Astrocyte (in vitro differentiated cells and primary cell): ENCODE results near the gene PTPRZ1.

Source experiments
- CTCF ChIP-seq: IDR thresholded peaks from 2 replicates; pipeline ENCODE4 v1.5.1; 2011; ENCODE audit warnings: low read depth, mild to moderate bottlenecking, inconsistent platforms, low read length, moderate library complexity; ENCODE audit not compliant: insufficient read depth
- EZH2 ChIP-seq: IDR thresholded peaks from 2 replicates; pipeline ENCODE4 v1.6.1; 2012; ENCODE audit warnings: mild to moderate bottlenecking, low read length, inconsistent platforms; ENCODE audit not compliant: insufficient read depth

GRCh38 chr7:122068999-122069398, 196.0 kb downstream of the PTPRZ1 start:
- TF ChIP-seq EZH2 = no peak
- TF ChIP-seq CTCF = no peak
